ENCODE data around the gene CSTPP1.

CSTPP1 gene

DNA sequence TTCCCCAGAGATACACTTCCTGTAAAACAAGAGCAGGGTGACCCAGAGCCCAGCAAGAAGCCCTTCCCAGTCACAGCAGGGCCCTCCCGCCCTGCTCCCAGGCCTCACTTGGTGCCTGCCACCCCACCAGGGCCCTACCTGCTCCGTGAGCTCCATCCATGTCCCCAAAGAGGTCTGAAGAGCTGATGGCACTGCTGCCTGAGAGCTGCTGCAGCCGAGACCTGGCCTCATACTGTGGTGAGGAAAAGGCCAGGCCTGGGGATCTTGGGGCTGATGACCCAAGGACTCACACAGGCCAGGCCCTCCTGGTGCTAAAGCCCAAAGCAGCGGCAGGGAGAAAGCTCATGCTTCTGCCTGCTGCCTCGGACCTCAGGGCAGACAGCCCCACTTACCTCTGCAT, 229.8 kb downstream of the CSTPP1 start:
- no peak for DNase-seq

DNA sequence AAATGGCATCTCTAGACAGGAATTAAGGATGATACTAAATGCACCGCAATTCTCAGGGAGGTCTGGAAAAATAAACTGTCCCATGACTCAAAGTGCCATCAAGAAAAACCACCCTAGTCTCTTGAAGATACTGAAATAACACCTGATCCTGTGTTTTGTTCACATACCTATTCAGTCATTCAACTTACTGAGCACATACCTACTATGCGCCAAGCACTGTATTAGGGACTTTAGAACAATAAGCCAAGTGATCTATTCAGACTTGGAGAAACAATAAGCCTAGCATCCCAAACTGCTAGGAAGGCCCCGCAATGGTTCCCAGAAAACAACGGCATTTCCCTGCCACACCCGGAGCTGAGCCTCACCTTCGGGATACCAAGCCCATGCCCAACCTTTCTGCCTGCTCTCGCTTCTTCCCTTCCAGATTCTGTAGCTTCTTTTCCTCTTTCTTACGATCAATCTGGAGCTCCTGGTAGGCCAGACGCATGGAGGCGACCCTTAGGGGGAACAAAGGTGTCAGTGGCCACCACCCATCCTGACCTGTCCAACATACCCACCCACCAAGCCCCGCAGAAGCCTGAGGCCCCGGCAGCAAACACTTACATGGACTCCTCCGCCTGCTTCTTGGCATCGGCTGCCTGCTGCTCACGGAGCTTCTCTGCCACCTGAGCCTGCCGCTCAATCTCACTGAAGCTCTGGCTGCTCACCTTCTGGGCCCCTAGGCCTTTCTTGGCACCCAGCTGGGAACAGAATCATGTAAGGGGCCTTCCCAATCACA, 234.7 kb downstream of the CSTPP1 start:
- no peak for DNase-seq

DNA sequence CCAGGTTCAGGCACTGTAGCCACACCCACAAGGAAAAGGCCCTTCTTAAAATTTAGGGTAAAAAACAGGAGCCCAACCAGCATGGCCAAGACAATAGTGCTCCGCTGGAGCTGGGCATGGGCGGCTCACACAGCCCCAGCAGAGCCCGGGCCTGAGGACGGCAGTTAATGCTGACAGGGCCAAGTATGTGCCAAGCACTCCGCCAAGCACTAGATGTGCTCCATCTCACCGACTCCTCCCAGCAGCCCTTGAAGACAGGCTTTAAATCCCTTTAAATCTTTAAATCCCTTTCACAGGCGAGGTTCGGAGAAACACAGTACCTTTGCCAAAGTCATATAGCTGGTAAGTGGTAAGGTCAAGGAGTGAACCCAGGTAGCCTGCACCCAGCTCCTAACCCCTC, 235.3 kb downstream of the CSTPP1 start:
- DNase-seq, result no peak

DNA sequence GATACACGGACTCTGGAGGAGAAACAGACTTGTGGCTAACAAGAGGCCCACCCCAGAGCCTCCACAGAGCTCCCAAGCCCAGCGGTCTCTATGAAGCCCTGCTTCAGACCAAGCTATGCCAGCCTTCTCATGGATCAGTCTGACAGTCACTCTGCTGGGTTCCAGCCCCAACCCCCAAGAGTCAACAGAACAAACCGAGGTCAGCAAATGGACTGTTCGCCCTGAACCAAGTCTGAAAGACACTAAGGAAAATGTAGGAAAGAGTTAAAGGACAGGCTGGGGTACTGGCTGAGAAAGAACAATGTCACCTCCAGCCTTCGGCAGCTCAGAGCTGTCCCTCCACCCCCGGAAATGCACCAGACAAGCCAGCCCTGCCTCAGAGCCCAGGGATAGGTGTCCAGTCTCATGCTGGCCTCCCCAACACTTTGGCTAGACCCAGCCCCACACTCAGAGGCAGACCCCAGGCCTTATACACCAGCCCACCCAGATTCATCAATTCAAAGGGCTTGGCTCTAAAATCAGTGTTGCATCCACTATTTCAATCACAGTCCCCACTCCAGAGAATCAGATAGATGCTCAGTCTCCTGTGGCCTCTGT, 236.3 kb downstream of the CSTPP1 start:
- no peak for DNase-seq

DNA sequence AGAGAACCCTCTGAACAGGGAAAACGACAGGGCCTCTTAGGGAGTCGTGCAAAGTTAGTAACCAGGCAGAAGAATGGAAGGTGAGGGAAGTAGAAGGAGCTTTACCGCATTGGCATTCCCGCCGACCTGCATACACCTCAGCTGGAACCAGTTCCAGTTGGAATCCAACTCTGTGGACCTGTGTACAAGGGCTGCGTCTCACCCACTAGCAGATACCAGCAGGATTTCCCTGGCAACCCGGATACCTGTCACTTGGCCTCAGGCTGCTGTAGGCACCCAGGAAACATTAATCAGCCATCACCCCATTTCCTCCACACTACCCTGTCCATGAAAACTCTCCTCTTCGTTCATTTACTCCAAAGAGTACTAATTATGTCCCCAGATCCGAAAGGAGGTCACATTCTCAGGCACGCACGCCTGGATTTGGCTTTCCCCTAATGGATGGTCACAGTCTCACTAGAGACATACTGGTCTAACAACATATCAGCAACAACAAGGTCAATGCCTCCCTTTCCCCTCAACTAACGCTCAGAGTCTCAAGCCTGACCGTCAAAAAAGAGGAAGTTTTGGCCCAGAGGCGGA, 239.3 kb downstream of the CSTPP1 start:
- peak; percentile 59 for DNase-seq

DNA sequence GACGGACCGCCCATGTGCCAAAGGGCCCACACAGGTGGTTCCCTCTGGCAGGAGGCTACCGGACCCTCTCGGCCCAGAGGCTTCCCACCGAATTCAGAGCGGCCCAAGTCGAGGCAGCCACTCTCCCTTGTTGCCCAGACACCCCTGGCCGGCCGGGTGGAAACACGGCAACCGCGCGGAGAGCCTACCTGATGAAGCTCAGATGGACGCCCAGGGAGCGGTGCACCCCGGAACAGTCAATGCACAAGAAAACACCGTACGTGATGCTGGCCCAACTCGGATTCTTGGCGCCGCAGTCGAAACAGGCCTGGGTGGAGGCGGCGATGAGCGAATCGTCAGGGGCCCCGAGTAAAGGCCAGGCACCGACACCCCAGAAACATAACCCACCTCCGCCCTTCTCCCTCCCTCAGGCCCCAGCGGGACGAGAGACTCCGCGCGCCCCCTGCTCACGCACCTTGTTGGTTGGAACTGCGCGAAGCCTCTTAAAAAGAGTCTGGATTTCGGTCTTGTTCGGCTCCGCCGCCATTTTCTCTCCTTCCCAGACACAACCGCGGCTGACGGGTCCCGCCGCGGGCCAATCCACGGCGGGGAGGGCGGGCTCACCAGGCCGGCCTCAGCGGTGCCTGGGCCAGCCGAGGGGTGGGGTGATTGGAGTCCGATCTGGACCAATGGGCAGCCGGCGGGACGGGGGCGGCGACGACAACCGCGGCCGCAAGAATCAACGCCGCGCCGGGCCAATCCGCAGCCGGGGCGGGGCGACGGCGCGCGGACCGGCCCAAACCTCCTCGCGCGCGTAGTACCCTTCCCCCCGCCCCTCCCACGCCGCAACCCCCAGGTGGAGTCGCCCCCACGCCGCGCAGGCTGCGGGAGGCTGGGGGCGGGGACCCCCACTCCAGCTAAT, 240.0 kb downstream of the CSTPP1 start, which contains the start of gene ARFGAP2:
TSS of gene ARFGAP2 (minus strand) at position 552 of the 901 bp plus-strand sequence. CDS start at position 526, 26 bp downstream.
- peak; percentile 94 for DNase-seq

DNA sequence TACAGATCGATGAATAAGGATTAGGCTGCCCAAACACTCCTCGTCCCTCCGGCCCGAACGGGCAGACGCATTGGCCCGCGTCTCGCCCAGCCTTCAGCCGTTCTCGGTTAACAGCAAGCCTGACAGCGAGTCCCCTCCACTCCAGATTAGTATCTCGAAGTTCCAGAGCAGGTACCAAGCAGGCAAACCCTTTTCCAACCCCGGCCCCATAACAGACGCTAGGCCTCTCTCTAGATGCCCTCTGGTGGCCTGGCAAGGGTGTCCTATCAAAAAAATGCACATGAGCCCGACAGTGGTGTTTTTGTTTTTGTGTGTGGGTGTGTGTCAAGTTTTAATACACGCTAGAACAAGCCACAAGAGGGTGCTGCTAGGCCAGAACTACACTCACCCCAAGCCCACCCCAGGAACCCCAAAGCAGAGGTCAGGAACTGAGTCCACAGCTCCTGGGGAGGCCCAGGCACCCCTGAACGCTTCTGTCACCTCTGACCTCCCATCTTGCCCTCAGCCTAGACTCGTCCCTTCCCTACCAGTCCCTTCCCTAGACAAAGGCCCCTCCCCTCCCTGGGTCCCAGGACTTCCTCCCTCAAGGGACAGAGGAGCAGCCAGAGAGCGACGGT, 240.8 kb downstream of the CSTPP1 start:
- peak; percentile 95 for DNase-seq

DNA sequence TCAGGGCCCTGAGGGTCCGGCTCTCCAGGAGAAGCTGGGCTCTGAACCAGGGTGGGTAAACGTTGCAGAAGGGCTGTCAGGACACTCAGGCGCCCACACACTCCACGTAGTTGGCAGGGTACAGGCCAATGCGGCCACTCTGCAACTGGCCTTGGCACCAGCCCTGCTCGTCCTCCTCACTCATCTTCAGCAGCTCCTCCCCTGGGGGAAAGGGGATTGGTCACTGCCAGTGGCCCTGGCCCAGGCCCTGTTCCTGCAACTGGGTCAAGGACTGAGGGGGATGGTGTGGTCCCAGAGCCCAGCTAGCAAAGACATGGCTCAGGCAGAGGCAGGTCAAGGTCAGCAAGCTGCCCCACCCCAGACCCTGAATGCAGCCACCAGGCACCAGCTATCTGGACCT, 241.3 kb downstream of the CSTPP1 start:
- DNase-seq, result no peak

DNA sequence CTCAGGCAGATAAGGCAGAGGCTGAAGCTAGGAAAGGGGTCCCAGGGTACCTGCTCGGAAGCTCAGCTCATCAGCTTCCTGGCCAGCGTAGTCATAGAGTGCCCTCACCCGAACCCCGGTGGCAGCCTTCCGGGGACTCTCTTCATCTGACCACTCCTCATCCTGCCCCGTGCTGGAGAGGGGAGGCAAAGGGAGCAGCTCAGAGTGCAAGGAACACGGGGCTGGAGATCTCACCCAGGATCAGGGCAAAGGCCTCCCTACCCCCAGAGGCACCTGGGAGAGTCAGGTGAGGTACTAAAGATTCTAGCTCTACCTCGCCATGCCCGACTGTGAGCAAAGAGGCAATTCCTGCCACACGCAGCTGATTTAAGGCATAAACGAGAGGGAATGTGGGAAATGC, 241.8 kb downstream of the CSTPP1 start:
- no peak for DNase-seq

DNA sequence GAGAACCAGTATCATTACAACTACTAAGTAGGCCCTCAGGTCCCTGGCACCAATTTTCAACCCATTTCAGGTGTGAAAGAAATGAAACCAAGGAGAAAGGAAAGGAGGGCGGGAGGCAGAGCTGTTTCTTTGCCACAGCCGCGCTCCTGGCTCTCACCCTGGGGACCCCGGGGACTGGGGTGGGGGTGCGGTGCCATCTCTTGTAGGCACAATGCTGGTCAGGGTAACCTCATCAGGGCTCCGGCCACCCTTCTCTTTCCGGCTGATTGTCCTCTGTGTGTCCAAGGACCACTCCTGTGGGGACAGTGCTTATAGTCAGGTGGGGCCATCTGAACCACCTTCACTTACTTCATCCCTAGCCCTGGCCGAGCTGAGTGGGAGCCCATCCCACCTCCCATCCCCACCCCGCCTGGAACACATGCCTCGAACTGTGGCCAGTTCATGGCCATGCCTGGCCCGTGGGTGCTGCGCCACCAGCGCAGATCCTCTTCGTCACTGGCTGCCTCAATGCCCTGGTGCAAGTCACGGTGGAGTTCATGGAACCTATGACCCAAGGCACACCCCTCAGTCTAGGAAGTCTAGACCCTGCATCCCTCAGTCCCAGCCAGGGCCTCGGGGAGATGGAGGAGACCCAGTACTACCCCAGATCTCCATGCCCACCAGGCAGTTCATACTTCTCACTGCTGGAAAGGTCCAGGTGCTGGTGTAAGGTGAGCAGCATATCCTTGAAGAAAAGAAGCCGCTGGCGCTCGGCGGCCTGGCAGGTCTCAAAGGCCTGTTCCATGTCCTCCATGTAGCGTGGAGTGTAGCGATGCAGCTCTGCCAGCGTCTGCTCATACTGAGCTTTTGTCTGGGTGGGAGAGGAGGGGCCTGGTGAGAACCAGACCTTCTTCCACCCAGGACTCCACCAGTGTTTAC, 242.4 kb downstream of the CSTPP1 start:
- no peak for DNase-seq

DNA sequence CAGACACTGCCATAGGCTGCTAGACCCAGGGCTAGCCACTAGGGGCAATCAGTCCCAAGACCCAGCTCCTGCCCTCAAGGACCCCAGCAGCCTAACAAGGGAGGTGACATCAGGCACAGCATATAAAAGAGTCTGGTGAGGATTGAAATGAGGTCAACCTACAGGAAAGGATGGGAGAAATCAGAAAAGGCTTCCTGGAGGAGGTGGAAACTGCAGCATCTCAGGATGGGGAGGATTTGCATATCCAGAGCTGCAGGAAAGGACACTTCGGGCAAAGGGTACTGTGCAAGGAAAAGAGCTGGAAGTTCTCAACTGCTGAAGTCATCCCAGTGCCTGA, 243.1 kb downstream of the CSTPP1 start:
- DNase-seq, result peak; percentile 70

DNA sequence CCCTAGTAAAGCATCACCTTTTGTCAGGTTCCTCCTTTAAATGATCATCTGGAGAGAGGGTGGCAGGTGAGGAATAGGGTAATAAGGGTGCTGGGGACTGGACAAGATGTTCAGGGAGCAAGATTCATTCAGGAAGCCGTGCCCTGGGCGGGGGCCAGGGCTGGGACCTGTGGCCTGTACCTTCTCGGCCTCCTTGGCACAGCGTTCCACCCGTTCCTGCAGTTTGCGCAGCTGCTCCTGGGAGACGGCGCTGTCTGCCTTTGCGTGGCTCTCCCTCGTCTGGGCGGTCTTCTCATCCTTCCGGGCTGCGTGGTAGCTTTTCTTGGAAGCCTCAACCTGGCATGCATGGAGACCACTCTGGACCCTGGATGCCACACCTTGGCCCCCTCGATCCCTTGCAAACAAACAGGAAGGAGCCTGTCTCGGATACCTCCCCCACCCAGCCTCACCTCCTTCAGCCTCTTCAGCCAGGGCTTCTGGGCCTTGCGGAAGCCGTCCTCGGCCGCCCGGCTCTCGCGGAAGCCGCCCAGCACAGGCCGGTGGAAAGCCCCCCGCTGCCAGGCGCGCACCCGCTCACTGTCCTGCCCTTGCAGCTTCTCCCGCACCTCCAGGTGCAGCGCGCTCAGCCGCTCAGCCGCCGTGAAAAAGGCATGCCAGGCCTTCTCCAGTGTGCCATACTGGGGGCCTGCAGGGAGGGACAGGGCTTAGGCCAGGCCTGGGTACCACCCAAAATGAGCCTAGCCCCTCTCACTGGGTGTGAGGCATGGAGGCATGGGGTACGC, 243.6 kb downstream of the CSTPP1 start:
- no peak for DNase-seq

DNA sequence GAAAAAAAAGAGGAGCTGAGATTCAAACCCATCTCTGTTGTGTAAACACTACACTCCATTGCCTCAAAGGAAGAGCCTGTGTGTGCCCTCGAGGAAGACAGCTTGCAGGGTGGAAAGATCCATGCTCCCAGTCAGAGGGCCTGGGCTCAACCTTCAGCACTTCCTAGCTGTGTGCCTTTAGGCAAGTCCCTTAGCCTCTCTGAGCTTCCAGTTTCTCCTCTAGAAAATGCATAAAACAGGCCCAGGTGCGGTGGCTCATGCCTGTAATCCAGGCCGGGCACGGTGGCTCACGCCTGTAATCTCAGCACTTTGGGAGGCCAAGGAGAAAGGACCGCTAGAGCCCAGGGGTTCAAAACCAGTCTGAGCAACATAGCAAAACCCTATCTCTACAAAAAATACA, 244.7 kb downstream of the CSTPP1 start:
- no peak for DNase-seq

DNA sequence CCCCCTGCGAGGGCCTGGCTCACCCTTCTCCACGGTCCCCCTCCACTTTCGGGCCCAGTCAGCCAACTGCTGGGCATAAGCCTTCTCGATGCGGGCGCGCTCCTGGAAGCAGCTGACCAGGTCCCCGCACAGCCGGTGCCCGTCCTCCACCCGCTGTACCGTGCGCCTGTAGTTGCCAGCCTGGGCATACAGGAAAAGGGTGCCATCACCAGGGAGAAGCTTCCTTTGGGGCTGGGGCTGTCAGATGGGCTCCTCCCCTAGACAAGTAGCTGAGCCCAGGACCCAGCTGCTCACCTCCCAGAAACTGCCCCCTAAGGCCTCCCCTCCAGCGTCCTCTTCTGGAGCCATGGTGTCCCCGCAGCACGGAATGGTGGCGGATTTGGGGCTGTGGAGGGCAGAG, 245.8 kb downstream of the CSTPP1 start:
- no peak for DNase-seq

DNA sequence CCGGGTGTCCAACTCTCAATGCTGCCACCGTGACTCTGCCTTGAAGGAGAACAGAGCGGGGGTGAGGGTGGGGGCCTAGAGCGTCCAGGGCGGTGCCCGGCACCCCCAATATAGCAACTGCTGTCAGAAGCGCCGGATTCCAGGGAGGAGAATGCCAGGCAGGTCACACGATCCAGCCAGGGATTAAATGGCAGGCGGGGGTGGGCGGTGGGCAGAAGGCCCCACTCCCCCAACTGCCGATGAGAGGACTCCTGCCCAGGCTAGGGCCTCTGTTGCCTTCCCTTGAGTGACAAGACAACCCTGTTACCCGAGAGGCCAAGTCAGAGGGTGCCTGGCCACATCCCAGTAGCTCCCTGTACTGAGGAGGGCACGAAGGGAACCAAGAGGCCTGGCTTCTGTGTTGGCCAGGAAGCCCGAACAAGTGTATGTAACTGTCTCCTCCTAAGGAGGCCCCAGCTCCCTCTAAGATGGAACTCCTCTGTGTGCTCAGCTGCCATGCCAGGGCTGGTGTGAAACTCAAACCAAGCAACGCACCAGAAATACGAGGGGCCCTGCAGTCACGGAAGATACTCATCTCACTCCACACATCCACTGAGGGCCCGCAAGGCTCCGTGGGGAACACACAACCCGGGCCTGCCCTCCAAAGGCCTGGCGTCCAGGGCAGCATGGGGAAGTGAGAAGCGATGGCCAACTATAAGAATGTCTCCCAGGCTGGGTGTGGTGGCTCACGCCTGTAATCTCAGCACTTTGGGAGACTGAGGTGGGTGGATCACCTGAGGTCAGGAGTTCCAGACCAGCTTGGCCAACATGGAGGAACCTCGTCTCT, 246.7 kb downstream of the CSTPP1 start:
- DNase-seq, result no peak

DNA sequence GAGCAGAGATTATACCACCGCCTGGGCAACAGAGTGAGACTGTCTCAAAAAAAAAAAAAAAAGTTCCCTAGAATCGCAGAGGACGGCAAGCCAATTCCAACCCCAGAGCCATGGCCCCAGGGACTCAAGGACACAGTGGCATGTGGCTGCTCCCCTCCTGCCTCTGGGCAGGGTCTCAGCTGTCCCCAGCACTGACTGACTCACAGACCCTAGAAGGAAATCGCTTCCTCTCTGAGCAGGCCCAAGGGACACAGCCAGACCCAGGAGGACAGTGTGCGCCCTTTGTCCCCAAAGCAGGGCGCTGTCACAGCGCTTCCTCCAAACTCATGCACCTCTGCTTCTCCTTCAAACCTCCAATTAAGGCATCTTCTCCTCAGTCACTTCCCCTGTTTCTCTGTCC, 247.4 kb downstream of the CSTPP1 start:
- DNase-seq, result no peak

DNA sequence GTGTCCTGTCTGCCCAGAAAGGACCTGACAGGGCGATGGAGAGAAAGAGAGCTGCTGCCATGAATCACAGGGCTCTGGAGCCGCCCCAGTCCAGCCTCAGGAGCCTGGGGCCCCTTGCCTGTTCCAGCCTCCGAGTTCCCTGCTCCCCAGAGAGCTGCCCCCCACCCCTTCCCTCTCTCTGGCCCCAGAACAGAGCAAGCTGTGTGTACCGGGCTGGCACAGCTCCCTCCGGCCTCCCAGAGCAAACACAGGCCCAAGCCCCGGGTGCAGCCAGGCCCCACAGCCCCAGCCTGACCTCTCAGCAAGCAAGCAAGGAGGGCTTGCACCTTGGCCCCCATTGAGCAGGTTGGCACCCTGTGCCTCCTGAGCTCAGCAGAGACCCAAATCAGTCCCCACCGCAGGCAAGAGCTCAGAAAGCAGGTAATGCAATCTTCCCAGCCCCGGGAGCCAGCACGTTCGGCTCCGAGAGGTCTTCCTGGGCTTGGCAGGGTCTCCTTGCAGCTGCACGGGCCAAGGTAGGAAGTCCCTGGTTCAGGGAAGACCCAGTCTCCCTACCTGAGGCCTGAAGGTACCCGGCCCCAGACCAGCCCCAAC, 248.2 kb downstream of the CSTPP1 start:
- no peak for DNase-seq

DNA sequence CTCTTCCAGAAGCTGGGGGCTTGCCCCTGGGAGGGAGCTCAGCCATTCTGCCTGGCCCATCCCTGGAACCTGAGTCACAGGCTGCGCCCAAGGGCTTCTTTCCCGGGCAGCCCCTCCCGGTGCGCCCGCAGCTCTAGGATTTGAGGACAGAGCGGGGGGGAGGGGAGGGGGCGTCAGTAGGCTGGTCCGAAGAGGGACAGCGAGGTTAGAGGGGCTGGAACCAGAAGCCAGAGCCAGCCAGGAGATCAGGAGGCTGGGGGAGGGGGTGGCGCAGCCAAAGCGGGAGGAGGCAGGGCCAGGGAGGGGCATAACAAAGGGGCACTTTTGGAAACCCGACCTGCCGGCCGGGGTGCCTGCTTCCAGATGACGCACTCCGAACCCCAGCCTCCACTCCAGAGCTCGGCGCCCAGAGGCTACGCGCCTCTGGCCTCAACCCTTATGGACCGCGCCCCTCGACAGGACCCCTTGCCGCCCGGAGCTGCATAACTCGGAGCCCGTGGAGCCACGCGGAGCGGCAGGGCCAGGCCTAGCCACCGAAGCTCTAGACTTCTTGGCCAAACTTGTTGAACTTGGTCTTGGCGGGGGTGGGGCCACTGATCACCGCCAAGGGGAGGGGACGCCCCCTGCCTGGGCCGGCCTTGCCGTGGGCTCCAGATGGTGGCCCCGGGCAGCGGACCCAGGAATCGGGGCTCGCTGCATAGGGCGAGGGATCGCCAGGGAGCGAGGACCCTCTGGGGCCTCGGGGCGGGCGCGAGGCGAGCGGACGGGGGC, 248.9 kb downstream of the CSTPP1 start:
- no peak for DNase-seq

Data from hematopoietic multipotent progenitor cell treated with erythropoietin and hydrocortisone succinate and interleukin-3 and kit ligand, for 8 days (in vitro differentiated cells).